ENCODE data around the gene ARL15. TPM values are rescaled to one million over a fixed set of nuclear protein-coding genes. Genes with fewer than 3 reads are reported as not detected.

Gene ARL15
- total RNA-seq, 1 experiment from 2014 or later = 140 TPM

DNA sequence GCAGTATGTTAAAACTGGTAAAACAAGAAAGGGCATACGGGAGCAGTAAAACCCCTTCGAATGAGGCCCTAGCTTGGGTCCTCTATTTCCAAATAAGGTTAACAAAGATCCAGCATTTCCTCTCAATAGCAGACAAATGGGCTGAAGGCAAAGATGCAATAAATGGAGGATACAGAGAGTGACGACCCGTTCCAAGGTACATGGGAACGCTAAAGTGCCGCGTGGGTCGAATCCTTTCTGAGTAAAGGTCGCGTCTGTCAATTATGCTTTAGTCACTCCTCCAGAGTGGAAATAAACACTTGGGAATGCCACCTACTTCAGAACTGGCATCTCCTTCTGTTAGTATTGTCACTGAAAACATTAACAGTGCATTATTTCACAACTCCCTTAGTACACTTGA is 24.7 kb downstream of the ARL15 start:
- Histone ChIP-seq H3K36me3 (ENCODE audit: control insufficient read depth, insufficient read depth, low read length) (no peaks in the 10 kb centered on the region), H3K9me3 (no peaks in the 10 kb centered on the region), H3K4me3 (ENCODE audit: low read depth, low read length) (no peak overlapping the region), H3K4me1 (no peaks in the 10 kb centered on the region; the same call in 1 of the 2 replicates), H3K27me3 (replicated peaks; ENCODE audit: control insufficient read depth, insufficient read depth, low read length) (no peaks in the 10 kb centered on the region)
- peaks cover 14% of the 10 kb centered on the region for H3K4me1 Mint-ChIP-seq (ENCODE audit: low read depth, unreplicated experiment)
- DNase-seq = peak in 1 of 2 experiments; percentile 39
- no peak overlapping the region for H3K4me3 Mint-ChIP-seq (ENCODE audit: unreplicated experiment)
- intact Hi-C loops (cut with micrococcal nuclease; ENCODE audit: unreplicated experiment) = no loop called here
- peaks cover 20% of the 10 kb centered on the region for H3K36me3 Mint-ChIP-seq (ENCODE audit: insufficient read depth, unreplicated experiment)
- ChIA-PET CTCF (interaction anchor here (1.0 kb wide), 1 partner anchor 163 kb away, joined by 3 read pairs; no protein-coding TSS in a partner anchor), POLR2A (no interaction called here)
- H3K27ac Mint-ChIP-seq (ENCODE audit: unreplicated experiment) = no peak overlapping the region
- no peaks in the 10 kb centered on the region for H3K9me3 Mint-ChIP-seq (ENCODE audit: unreplicated experiment)
- no peaks in the 10 kb centered on the region for H3K27me3 Mint-ChIP-seq (ENCODE audit: insufficient read depth, unreplicated experiment)
- no TSS peak for BruUV-seq (replicated peaks)
- TF ChIP-seq CTCF (IDR thresholded peaks at IDR 0.05; ENCODE audit: insufficient read depth in 1 of 2, low read depth in 1 of 2, low read length in 1 of 2, severe bottlenecking in 1 of 2, unreplicated experiment in 1 of 2) = no peak

DNA sequence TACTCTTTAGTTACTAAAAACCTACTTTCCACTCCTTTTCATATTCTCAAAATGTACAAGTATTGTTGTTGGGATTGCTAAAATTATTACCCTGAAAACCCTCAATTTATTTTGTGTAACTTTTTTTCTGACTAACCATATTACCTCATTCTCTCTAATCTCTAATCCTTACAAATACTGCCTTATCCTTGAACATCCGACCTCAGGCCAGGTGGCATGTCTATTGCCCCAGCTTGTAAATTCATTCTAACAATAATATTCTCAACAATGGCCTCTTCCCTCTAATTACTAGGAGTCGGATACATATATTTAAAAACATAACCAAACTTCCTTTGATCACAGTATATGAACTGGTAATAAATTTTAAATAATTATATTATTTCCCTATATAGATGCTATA is 25.8 kb downstream of the ARL15 start:
- POLR2A ChIA-PET = no interaction called here
- no TSS peak for BruUV-seq (replicated peaks)
- Mint-ChIP-seq H3K4me1 (ENCODE audit: low read depth, unreplicated experiment) (peaks cover 14% of the 10 kb centered on the region), H3K9me3 (ENCODE audit: unreplicated experiment) (no peaks in the 10 kb centered on the region), H3K4me3 (ENCODE audit: unreplicated experiment) (no peak overlapping the region), H3K27ac (ENCODE audit: unreplicated experiment) (no peak overlapping the region), H3K27me3 (ENCODE audit: insufficient read depth, unreplicated experiment) (no peaks in the 10 kb centered on the region), H3K36me3 (ENCODE audit: insufficient read depth, unreplicated experiment) (peaks cover 28% of the 10 kb centered on the region)
- no peaks in the 10 kb centered on the region; the same call in 1 of the 2 replicates for H3K4me1 ChIP-seq
- no peak overlapping the region for H3K4me3 ChIP-seq (ENCODE audit: low read depth, low read length)
- no peaks in the 10 kb centered on the region for H3K36me3 ChIP-seq (ENCODE audit: control insufficient read depth, insufficient read depth, low read length)
- no peaks in the 10 kb centered on the region for H3K9me3 ChIP-seq
- DNase-seq = no peak
- H3K27me3 ChIP-seq (replicated peaks; ENCODE audit: control insufficient read depth, insufficient read depth, low read length) = no peaks in the 10 kb centered on the region
- intact Hi-C loops (cut with micrococcal nuclease; ENCODE audit: unreplicated experiment) = no loop called here
- TF ChIP-seq CTCF (IDR thresholded peaks at IDR 0.05; ENCODE audit: insufficient read depth in 1 of 2, low read depth in 1 of 2, low read length in 1 of 2, severe bottlenecking in 1 of 2, unreplicated experiment in 1 of 2) = no peak
- CTCF ChIA-PET = no interaction called here

GRCh38 chr5:54282876-54283275 is 27.5 kb downstream of the ARL15 start:
- Histone ChIP-seq H3K4me3 (ENCODE audit: low read depth, low read length) (no peak overlapping the region), H3K4me1 (no peaks in the 10 kb centered on the region; the same call in 1 of the 2 replicates), H3K36me3 (ENCODE audit: control insufficient read depth, insufficient read depth, low read length) (no peaks in the 10 kb centered on the region), H3K9me3 (no peaks in the 10 kb centered on the region), H3K27me3 (replicated peaks; ENCODE audit: control insufficient read depth, insufficient read depth, low read length) (no peaks in the 10 kb centered on the region)
- ChIA-PET POLR2A (no interaction called here), CTCF (no interaction called here)
- H3K36me3 Mint-ChIP-seq (ENCODE audit: insufficient read depth, unreplicated experiment) = peaks cover 37% of the 10 kb centered on the region
- no peak overlapping the region for H3K4me3 Mint-ChIP-seq (ENCODE audit: unreplicated experiment)
- H3K27me3 Mint-ChIP-seq (ENCODE audit: insufficient read depth, unreplicated experiment) = no peaks in the 10 kb centered on the region
- TF ChIP-seq CTCF (IDR thresholded peaks at IDR 0.05; ENCODE audit: insufficient read depth in 1 of 2, low read depth in 1 of 2, low read length in 1 of 2, severe bottlenecking in 1 of 2, unreplicated experiment in 1 of 2) = no peak
- no peak overlapping the region for H3K27ac Mint-ChIP-seq (ENCODE audit: unreplicated experiment)
- peaks cover 28% of the 10 kb centered on the region for H3K4me1 Mint-ChIP-seq (ENCODE audit: low read depth, unreplicated experiment)
- intact Hi-C loops (cut with micrococcal nuclease; ENCODE audit: unreplicated experiment) = no loop called here
- no peak for DNase-seq
- BruUV-seq (replicated peaks) = no TSS peak
- no peaks in the 10 kb centered on the region for H3K9me3 Mint-ChIP-seq (ENCODE audit: unreplicated experiment)

All from Caco-2 (cell line).